Ishikawa (cell line): ENCODE data around the gene P3H4.

ENCODE experiments used
- CEBPB ChIP-seq: IDR thresholded peaks from 2 replicates; pipeline ENCODE4 v1.6.1; 2012
- CREB1 ChIP-seq: IDR thresholded peaks from 2 replicates; pipeline ENCODE4 v1.6.1; 2012; ENCODE audit warnings: low read depth
- EGR1 ChIP-seq: IDR thresholded peaks from 2 replicates; pipeline ENCODE4 v1.6.1; 2012
- EP300 ChIP-seq: IDR thresholded peaks from 2 replicates; pipeline ENCODE4 v1.6.1; 2012; ENCODE audit warnings: borderline replicate concordance
- REST ChIP-seq: IDR thresholded peaks from 2 replicates; pipeline ENCODE4 v1.6.1; 2012; ENCODE audit warnings: low read depth, mild to moderate bottlenecking
- TAF1 ChIP-seq: IDR thresholded peaks from 2 replicates; pipeline ENCODE4 v1.6.1; 2012; ENCODE audit warnings: low read depth, mild to moderate bottlenecking
- TCF12 ChIP-seq: IDR thresholded peaks from 2 replicates; pipeline ENCODE4 v1.6.1; 2012; ENCODE audit warnings: low read depth
- TEAD4 ChIP-seq: IDR thresholded peaks from 2 replicates; pipeline ENCODE4 v1.6.1; 2012
- YY1 ChIP-seq: IDR thresholded peaks from 2 replicates; pipeline ENCODE4 v1.6.1; 2012; ENCODE audit warnings: low read depth
- ZBTB7A ChIP-seq: IDR thresholded peaks from 2 replicates; pipeline ENCODE4 v1.6.1; 2012; ENCODE audit warnings: low read depth

- TF ChIP-seq ZBTB7A, result no peak
- TF ChIP-seq EP300, result no peak
- TF ChIP-seq EGR1, result no peak
- no peak for TF ChIP-seq CREB1
- TF ChIP-seq CEBPB, result no peak
- no peak for TF ChIP-seq TCF12
- no peak for TF ChIP-seq TAF1
- TF ChIP-seq YY1, result no peak
- TF ChIP-seq REST, result no peak
- no peak for TF ChIP-seq TEAD4
These were observed 37.0 kb upstream of the P3H4 start for GRCh38 chr17:41848788-41849187.
